NT2/D1 (cell line): ENCODE results near the gene EPHA6.

Experiments used
- SUZ12 ChIP-seq: IDR thresholded peaks from 2 replicates; pipeline ENCODE4 v1.6.1; 2011; ENCODE audit not compliant: insufficient read length, insufficient read depth; ENCODE audit errors: extremely low read depth
- YY1 ChIP-seq: IDR thresholded peaks from 2 replicates; pipeline ENCODE4 v1.6.1; 2011; ENCODE audit not compliant: insufficient read length, insufficient read depth
- ZNF274 ChIP-seq: IDR thresholded peaks from 2 replicates; pipeline ENCODE4 v1.6.1; 2011; ENCODE audit warnings: mild to moderate bottlenecking, low read depth, low read length

DNA sequence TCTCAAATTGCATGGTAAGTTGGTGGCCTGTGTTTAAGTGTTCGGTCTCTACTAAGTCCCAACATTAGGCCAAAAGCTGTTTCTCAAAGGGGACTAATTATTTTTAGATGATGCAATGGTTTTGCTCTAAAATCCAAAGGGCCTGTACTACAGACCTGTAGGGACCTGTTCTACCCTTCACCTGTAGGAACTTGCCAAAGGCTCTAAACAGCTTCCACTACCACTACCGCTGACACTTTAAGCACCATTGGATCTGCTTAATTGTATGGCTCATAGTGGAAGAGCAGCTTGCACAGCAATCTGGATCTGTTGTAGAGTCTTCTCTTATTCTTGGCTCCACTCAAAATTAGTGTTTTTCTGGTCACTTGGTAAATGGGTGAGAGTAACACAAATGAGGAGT lies 346.8 kb downstream of the EPHA6 start:
- TF ChIP-seq YY1, result no peak
- no peak for TF ChIP-seq ZNF274
- TF ChIP-seq SUZ12, result no peak
